Transverse colon (tissue), 3 donors: ENCODE measurements around the gene ZNF322.

Experiments
- CTCF ChIP-seq, 5 experiments: fragments of 200-600 bp in 3 of 5; fragments of 450-650 bp in 2 of 5; sonication (generic) in 3 of 5; IDR thresholded peaks; 1 replicate in 2 of 5; 2 replicates in 3 of 5; pipeline ENCODE4 v1.5.1; 2016 to 2017; ENCODE audit warnings: antibody characterized with exemption in 5 of 5, inconsistent platforms in 3 of 5, mild to moderate bottlenecking in 2 of 5, moderate library complexity in 1 of 5
- EP300 ChIP-seq: sonication (generic); formaldehyde crosslinking; IDR thresholded peaks from one replicate; pipeline ENCODE4 v1.6.1; 2017; ENCODE audit warnings: antibody characterized with exemption, low read depth
- POLR2A ChIP-seq: fragments of 450-650 bp; IDR thresholded peaks from one replicate; pipeline ENCODE4 v1.6.1; 2016; ENCODE audit warnings: antibody characterized with exemption, mild to moderate bottlenecking, moderate library complexity

- TF ChIP-seq POLR2A: no peak
- TF ChIP-seq CTCF (IDR thresholded peaks at IDR 0.05): no peak
- no peak for TF ChIP-seq EP300
These were observed 36.1 kb downstream of the ZNF322 start for GRCh38 chr6:26623339-26623859.
